ENCODE results near the gene EPS8L3. TPM values are rescaled to one million over a fixed set of nuclear protein-coding genes. Genes with fewer than 3 reads are reported as not detected.
"Not testable (repeated sequence)": the region's sequence is repeated elsewhere in the genome, so short reads cannot be mapped to it uniquely, and the experiment has no call there.

Gene EPS8L3
- total and polyA plus RNA-seq, 9 of the 15 experiments (the other 6 are each of a cell fraction or from before 2014, with no cell fraction given) = 0.09 to 0.42 (median 0.14) TPM; not detected in 5

- DNase-seq (ENCODE audit: extremely low read depth in 1 of 4, low spot score in 3 of 4); intact Hi-C loops (cut with micrococcal nuclease); BruUV-seq (replicated peaks); ATAC-seq; in situ Hi-C loops (cut with MboI); H3K79me2 ChIP-seq (ENCODE audit: control insufficient read depth, insufficient read depth, low read length); H3K9ac ChIP-seq (ENCODE audit: insufficient read depth in 1 of 2, low read depth in 2 of 2, low read length in 2 of 2); H3K9me3 ChIP-seq (replicated peaks; ENCODE audit: control insufficient read depth, insufficient read depth, low read depth, low read length); H3K9me1 ChIP-seq (ENCODE audit: control insufficient read depth, insufficient read depth, low read length); POLR2A ChIA-PET; H3K27ac ChIP-seq (ENCODE audit: extremely low read depth, low read depth, low read length); H4K20me1 ChIP-seq (replicated peaks; ENCODE audit: control insufficient read depth, insufficient read depth, low read length); H3K36me3 ChIP-seq (ENCODE audit: control insufficient read depth, insufficient read depth, low read length); H3K4me2 ChIP-seq (ENCODE audit: insufficient read depth, low read length); H3K4me3 ChIP-seq: not testable (repeated sequence)
- Histone ChIP-seq H3K4me1 (replicated peaks in 1 of 2; ENCODE audit: control insufficient read depth in 2 of 2, insufficient read depth in 2 of 2, low read length in 2 of 2) (peaks cover 18 to 27% of the 10 kb centered on the region in 2 experiments), H3K27me3 (ENCODE audit: control insufficient read depth in 2 of 2, insufficient read depth in 2 of 2, low read length in 2 of 2) (peaks cover 5 to 30% of the 10 kb centered on the region in 2 experiments), H2AFZ (ENCODE audit: low read depth, low read length) (0 out of 2 replicates have a peak overlapping the region, but pooled peaks have one; percentile 58)
- 20% methylated on average over 17 of the region's 17 CpGs for WGBS (ENCODE audit: insufficient coverage, low coverage, missing lambda C conversion rate)
- CTCF ChIA-PET (ENCODE audit: low intra/inter-chr PET ratio) = interaction anchor here (0.7 kb wide), 1 partner anchor 9 kb away, joined by 3 read pairs; no protein-coding TSS in a partner anchor
- FAIRE-seq = peak; percentile 56
- TF ChIP-seq SPI1 (IDR thresholded peaks at IDR 0.05; ENCODE audit: borderline replicate concordance, low read depth, low read length) = peak; percentile 59; the same call in 1 of the 2 replicates
- TF ChIP-seq L3MBTL2 (IDR thresholded peaks at IDR 0.05) = 0 out of 2 replicates have a peak, but pooled peaks have one; percentile 13
- TF ChIP-seq CBFA2T3 (IDR thresholded peaks at IDR 0.05) = peak; percentile 10; the same call in 1 of the 2 replicates
- peak; percentile 33; the same call in 1 of the 2 replicates for TF ChIP-seq ZFX (CRISPR knock-in tag; IDR thresholded peaks at IDR 0.05)
- TF ChIP-seq RAD21 (CRISPR knock-in tag; conservative IDR thresholded peaks at IDR 0.05 in 1 of 2, IDR thresholded peaks at IDR 0.05 in 1 of 2) = 0 out of 4 replicates have a peak, but pooled peaks of 1 of the 2 experiments have one; percentile 8
These were observed 3.4 kb upstream of the EPS8L3 start for GRCh38 chr1:109766991-109767636.
